ENCODE measurements around the gene HIC1. TPM values are rescaled to one million over a fixed set of nuclear protein-coding genes. Genes with fewer than 3 reads are reported as not detected.

The HIC1 gene
- polyA plus RNA-seq, 1 of the 3 experiments (the other 2 are of a cell fraction) = 6.4 TPM

DNA sequence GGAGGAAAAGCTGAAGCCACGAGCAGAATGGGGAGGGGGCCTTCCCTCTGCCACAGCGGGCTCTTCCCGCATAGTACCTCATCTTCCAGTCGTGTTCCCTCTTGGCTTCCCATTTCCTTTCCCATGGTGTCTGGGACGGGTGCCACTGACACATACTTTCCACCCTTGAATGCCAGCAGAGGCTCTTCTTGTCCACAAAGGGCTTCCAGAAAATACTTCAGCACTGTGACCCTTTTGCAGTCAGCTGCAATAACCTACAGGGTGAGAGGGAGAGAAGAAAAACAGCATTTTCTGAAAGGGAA, 30.7 kb downstream of the HIC1 start:
- no peaks in the 10 kb centered on the region for H3K9me2 ChIP-seq
- H3K4me2 ChIP-seq = peak overlapping the region; percentile 41; the same call in 1 of the 2 replicates
- POLR2A ChIA-PET = interaction anchor here (1.1 kb wide), 1 partner anchor 10 kb away, joined by 5 read pairs; no protein-coding TSS in a partner anchor
- CTCF ChIA-PET = interaction anchor here (0.9 to 2.7 kb wide), 6 partner anchors 9 to 159 kb away, joined by 3 to 17 read pairs (median 6); partner anchors contain the start of gene HIC1
- peaks cover 9 to 10% of the 10 kb centered on the region in 2 experiments for H3K36me3 ChIP-seq (replicated peaks in 1 of 2; ENCODE audit: control insufficient read depth in 1 of 2, insufficient read depth in 2 of 2, low read length in 1 of 2)
- no peak overlapping the region for H3K4me3 ChIP-seq (ENCODE audit: low read depth in 2 of 2, low read length in 1 of 2)
- DNase-seq = no peak
- no peak overlapping the region for H3K9ac ChIP-seq
- no peaks in the 10 kb centered on the region for H3K27me3 ChIP-seq (ENCODE audit: insufficient read depth)
- no peaks in the 10 kb centered on the region for H3K9me3 ChIP-seq
- TF ChIP-seq, protein P1, sequence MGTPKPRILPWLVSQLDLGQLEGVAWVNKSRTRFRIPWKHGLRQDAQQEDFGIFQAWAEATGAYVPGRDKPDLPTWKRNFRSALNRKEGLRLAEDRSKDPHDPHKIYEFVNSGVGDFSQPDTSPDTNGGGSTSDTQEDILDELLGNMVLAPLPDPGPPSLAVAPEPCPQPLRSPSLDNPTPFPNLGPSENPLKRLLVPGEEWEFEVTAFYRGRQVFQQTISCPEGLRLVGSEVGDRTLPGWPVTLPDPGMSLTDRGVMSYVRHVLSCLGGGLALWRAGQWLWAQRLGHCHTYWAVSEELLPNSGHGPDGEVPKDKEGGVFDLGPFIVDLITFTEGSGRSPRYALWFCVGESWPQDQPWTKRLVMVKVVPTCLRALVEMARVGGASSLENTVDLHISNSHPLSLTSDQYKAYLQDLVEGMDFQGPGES (IDR thresholded peaks at IDR 0.05; ENCODE audit: low read depth, low read length) = no peak
- TF ChIP-seq CHD2 (IDR thresholded peaks at IDR 0.05; ENCODE audit: low read length, partially characterized antibody) (no peak), FOSL2 (IDR thresholded peaks at IDR 0.05; ENCODE audit: borderline replicate concordance, low read depth) (no peak), TEAD4 (IDR thresholded peaks at IDR 0.05; ENCODE audit: borderline replicate concordance, insufficient read depth) (no peak), FOXJ3 (CRISPR knock-in tag; IDR thresholded peaks at IDR 0.05) (no peak), POLR2AphosphoS5 (IDR thresholded peaks at IDR 0.05; ENCODE audit: low read depth, low read length) (no peak), RXRA (IDR thresholded peaks at IDR 0.05; ENCODE audit: borderline replicate concordance, low read depth) (no peak)
- TF ChIP-seq, protein P2, sequence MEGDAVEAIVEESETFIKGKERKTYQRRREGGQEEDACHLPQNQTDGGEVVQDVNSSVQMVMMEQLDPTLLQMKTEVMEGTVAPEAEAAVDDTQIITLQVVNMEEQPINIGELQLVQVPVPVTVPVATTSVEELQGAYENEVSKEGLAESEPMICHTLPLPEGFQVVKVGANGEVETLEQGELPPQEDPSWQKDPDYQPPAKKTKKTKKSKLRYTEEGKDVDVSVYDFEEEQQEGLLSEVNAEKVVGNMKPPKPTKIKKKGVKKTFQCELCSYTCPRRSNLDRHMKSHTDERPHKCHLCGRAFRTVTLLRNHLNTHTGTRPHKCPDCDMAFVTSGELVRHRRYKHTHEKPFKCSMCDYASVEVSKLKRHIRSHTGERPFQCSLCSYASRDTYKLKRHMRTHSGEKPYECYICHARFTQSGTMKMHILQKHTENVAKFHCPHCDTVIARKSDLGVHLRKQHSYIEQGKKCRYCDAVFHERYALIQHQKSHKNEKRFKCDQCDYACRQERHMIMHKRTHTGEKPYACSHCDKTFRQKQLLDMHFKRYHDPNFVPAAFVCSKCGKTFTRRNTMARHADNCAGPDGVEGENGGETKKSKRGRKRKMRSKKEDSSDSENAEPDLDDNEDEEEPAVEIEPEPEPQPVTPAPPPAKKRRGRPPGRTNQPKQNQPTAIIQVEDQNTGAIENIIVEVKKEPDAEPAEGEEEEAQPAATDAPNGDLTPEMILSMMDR (IDR thresholded peaks at IDR 0.05) = no peak
- H3K79me2 ChIP-seq (ENCODE audit: insufficient read depth) = peaks cover 7% of the 10 kb centered on the region; the same call in 1 of the 2 replicates
- H4K20me1 ChIP-seq (ENCODE audit: insufficient read depth) = no peaks in the 10 kb centered on the region
- 71% methylated on average over 5 of the region's 5 CpGs for WGBS (ENCODE audit: low lambda C conversion rate)
- H3F3A ChIP-seq (replicated peaks; ENCODE audit: insufficient read depth) = peaks cover 12% of the 10 kb centered on the region
- peak overlapping the region; percentile 57 to 89 for H3K27ac ChIP-seq (ENCODE audit: low read depth in 2 of 2, low read length in 1 of 2)
- peaks cover 33 to 90% of the 10 kb centered on the region in 2 experiments for H3K4me1 ChIP-seq (ENCODE audit: control insufficient read depth in 1 of 2, insufficient read depth in 2 of 2, low read depth in 1 of 2, low read length in 1 of 2)
- no peak overlapping the region for H2AFZ ChIP-seq (ENCODE audit: low read depth)

DNA sequence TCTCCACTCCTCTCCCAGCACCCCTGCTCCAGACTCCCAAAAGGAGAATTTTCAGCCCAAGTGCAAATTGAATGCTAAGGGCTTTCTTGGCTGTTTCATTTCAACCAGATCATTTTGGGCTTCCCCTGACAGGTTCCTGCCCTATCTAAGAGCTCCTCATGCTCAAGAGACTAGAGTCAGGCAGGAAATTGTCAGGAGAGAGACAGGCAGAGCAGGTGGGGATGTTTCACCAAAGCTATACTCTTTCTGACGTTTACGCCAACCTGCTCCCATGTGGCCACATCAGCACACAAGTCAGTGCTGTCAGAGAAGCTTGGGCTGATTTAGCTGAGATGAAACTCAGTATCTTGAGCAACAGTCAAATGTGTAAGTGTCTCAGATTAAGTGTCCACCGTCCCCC, 31.4 kb downstream of the HIC1 start:
- Histone ChIP-seq H3K27ac (ENCODE audit: low read depth in 2 of 2, low read length in 1 of 2) (peak overlapping the region; percentile 57 to 89; a peak in 3 of 4 replicates), H3K9me3 (no peaks in the 10 kb centered on the region), H3K27me3 (ENCODE audit: insufficient read depth) (no peaks in the 10 kb centered on the region), H3K79me2 (ENCODE audit: insufficient read depth) (peaks cover 6% of the 10 kb centered on the region; the same call in 1 of the 2 replicates), H3K9me2 (no peaks in the 10 kb centered on the region), H3K4me1 (ENCODE audit: control insufficient read depth in 1 of 2, insufficient read depth in 2 of 2, low read depth in 1 of 2, low read length in 1 of 2) (peaks cover 38 to 91% of the 10 kb centered on the region in 2 experiments), H4K20me1 (ENCODE audit: insufficient read depth) (no peaks in the 10 kb centered on the region), H3F3A (replicated peaks; ENCODE audit: insufficient read depth) (peaks cover 13% of the 10 kb centered on the region), H3K4me2 (no peak overlapping the region), H3K4me3 (ENCODE audit: low read depth in 2 of 2, low read length in 1 of 2) (no peak overlapping the region), H3K9ac (no peak overlapping the region), H3K36me3 (replicated peaks in 1 of 2; ENCODE audit: control insufficient read depth in 1 of 2, insufficient read depth in 2 of 2, low read length in 1 of 2) (peaks cover 3 to 5% of the 10 kb centered on the region in 2 experiments), H2AFZ (ENCODE audit: low read depth) (no peak overlapping the region)
- DNase-seq = no peak
- ChIA-PET POLR2A (no interaction called here), CTCF (interaction anchor here (1.2 to 2.7 kb wide), 6 partner anchors 9 to 158 kb away, joined by 4 to 17 read pairs (median 4); partner anchors contain the start of gene HIC1)
- WGBS (ENCODE audit: low lambda C conversion rate) = 92% methylated on average over 3 of the region's 3 CpGs
- TF ChIP-seq YY1 (IDR thresholded peaks at IDR 0.05; ENCODE audit: low read depth) (no peak), MXI1 (IDR thresholded peaks at IDR 0.05; ENCODE audit: low read depth, low read length) (no peak), TCF12 (IDR thresholded peaks at IDR 0.05) (no peak), POLR2AphosphoS5 (IDR thresholded peaks at IDR 0.05; ENCODE audit: low read depth, low read length) (no peak), NFIC (IDR thresholded peaks at IDR 0.05; ENCODE audit: borderline replicate concordance) (no peak), TAF1 (IDR thresholded peaks at IDR 0.05; ENCODE audit: borderline replicate concordance, low read depth, low read length) (no peak), CHD2 (IDR thresholded peaks at IDR 0.05; ENCODE audit: low read length, partially characterized antibody) (no peak), SMC3 (IDR thresholded peaks at IDR 0.05; ENCODE audit: low read depth, low read length) (no peak), FOXJ3 (CRISPR knock-in tag; IDR thresholded peaks at IDR 0.05) (no peak), GATA2 (CRISPR knock-in tag; IDR thresholded peaks at IDR 0.05) (no peak), ZBTB33 (IDR thresholded peaks at IDR 0.05; ENCODE audit: borderline replicate concordance, low read depth) (no peak), EP300 (IDR thresholded peaks at IDR 0.05; ENCODE audit: borderline replicate concordance in 1 of 2, low read depth in 1 of 2, low read length in 1 of 2) (no peak), RFX5 (IDR thresholded peaks at IDR 0.05; ENCODE audit: low read length) (no peak), TEAD4 (IDR thresholded peaks at IDR 0.05; ENCODE audit: borderline replicate concordance, insufficient read depth) (no peak), EZH2phosphoT487 (IDR thresholded peaks at IDR 0.05; ENCODE audit: borderline replicate concordance, low read depth) (no peak), RCOR1 (IDR thresholded peaks at IDR 0.05; ENCODE audit: low read length) (no peak)
- TF ChIP-seq, protein P3, sequence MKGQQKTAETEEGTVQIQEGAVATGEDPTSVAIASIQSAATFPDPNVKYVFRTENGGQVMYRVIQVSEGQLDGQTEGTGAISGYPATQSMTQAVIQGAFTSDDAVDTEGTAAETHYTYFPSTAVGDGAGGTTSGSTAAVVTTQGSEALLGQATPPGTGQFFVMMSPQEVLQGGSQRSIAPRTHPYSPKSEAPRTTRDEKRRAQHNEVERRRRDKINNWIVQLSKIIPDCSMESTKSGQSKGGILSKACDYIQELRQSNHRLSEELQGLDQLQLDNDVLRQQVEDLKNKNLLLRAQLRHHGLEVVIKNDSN (IDR thresholded peaks at IDR 0.05; ENCODE audit: borderline replicate concordance, low read depth) = no peak

Data from SK-N-SH (cell line).